ENCODE data around the gene ZZZ3.
A peak's percentile ranks its signal among the peaks of the same experiment; 100 is the strongest.

ZZZ3 gene

GRCh38 chr1:77642196-77642595, 40.3 kb downstream of the ZZZ3 start:
- no peak for TF ChIP-seq CTCF (IDR thresholded peaks at IDR 0.05; ENCODE audit: low read depth, low read length)
- DNase-seq (ENCODE audit: low read depth in 2 of 2) = peak; percentile 27 to 48
- H3K4me3 ChIP-seq (replicated peaks in 1 of 2; ENCODE audit: low read depth in 2 of 2, low read length in 2 of 2) = no peak overlapping the region

GRCh38 chr1:77639557-77640069, 42.8 kb downstream of the ZZZ3 start:
- no peak for TF ChIP-seq CTCF (IDR thresholded peaks at IDR 0.05; ENCODE audit: low read depth, low read length)
- DNase-seq (ENCODE audit: low read depth in 2 of 2) = no peak
- H3K4me3 ChIP-seq (replicated peaks in 1 of 2; ENCODE audit: low read depth in 2 of 2, low read length in 2 of 2) = no peak overlapping the region

- DNase-seq (ENCODE audit: low read depth in 2 of 2) = peak; percentile 50 to 64
- no peak for TF ChIP-seq CTCF (IDR thresholded peaks at IDR 0.05; ENCODE audit: low read depth, low read length)
- H3K4me3 ChIP-seq (replicated peaks in 1 of 2; ENCODE audit: low read depth in 2 of 2, low read length in 2 of 2) = no peak overlapping the region
Measured at GRCh38 chr1:77639056-77639455, 43.4 kb downstream of the ZZZ3 start.

- no peak for DNase-seq (ENCODE audit: low read depth in 2 of 2)
- TF ChIP-seq CTCF (IDR thresholded peaks at IDR 0.05; ENCODE audit: low read depth, low read length) = no peak
- H3K4me3 ChIP-seq (replicated peaks in 1 of 2; ENCODE audit: low read depth in 2 of 2, low read length in 2 of 2) = no peak overlapping the region
Measured at GRCh38 chr1:77636864-77637263, 45.6 kb downstream of the ZZZ3 start.
